Astrocyte of the spinal cord (primary cell): ENCODE data around the gene DIP2C.

Experiments used
- DNase-seq: peaks from one replicate; pipeline ENCODE4 v3.0.0; 2011; ENCODE audit warnings: low read depth, low spot score
- H3K4me3 ChIP-seq: 2 replicates; pipeline ENCODE4 v1.5.1; 2011; ENCODE audit warnings: low read depth, mild to moderate bottlenecking, low read length, moderate library complexity
- CTCF ChIP-seq: IDR thresholded peaks from 2 replicates; pipeline ENCODE4 v1.5.1; 2012; ENCODE audit warnings: low read depth, mild to moderate bottlenecking, low read length, inconsistent platforms
- in situ Hi-C: cut with HindIII; loops from 2 replicates; pipeline ENCODE4 v1.10.0; 2017; ENCODE audit warnings: low sequenced_read_pairs

Gene DIP2C

GRCh38 chr10:554182-554848 is 135.2 kb downstream of the DIP2C start:
- H3K4me3 ChIP-seq = no peak overlapping the region
- in situ Hi-C loops = no loop called here
- DNase-seq = no peak
- no peak for TF ChIP-seq CTCF

- no peak for TF ChIP-seq CTCF
- DNase-seq = no peak
- in situ Hi-C loops = no loop called here
- no peak overlapping the region for H3K4me3 ChIP-seq
These were observed 136.2 kb downstream of the DIP2C start for GRCh38 chr10:553233-553632.

- no peak for DNase-seq
- TF ChIP-seq CTCF = no peak
- in situ Hi-C loops = no loop called here
- no peak overlapping the region for H3K4me3 ChIP-seq
These were observed 136.8 kb downstream of the DIP2C start for GRCh38 chr10:552679-553078.

GRCh38 chr10:551373-552252 is 137.9 kb downstream of the DIP2C start:
- TF ChIP-seq CTCF = no peak
- no peak for DNase-seq
- in situ Hi-C loops = no loop called here

GRCh38 chr10:550665-551372 is 138.6 kb downstream of the DIP2C start:
- in situ Hi-C loops = no loop called here
- no peak for DNase-seq
- H3K4me3 ChIP-seq = no peak overlapping the region
- no peak for TF ChIP-seq CTCF

More at GRCh38 chr10:551373-552252, 137.9 kb downstream of the DIP2C start:
- H3K4me3 ChIP-seq = no peak overlapping the region

GRCh38 chr10:549391-549790 is 140.1 kb downstream of the DIP2C start:
- no peak for TF ChIP-seq CTCF

More at GRCh38 chr10:549391-549790, 140.1 kb downstream of the DIP2C start:
- DNase-seq = no peak
- no peak overlapping the region for H3K4me3 ChIP-seq
- in situ Hi-C loops = no loop called here
